ENCODE data around the gene TMEM132D.

The TMEM132D gene

DNA sequence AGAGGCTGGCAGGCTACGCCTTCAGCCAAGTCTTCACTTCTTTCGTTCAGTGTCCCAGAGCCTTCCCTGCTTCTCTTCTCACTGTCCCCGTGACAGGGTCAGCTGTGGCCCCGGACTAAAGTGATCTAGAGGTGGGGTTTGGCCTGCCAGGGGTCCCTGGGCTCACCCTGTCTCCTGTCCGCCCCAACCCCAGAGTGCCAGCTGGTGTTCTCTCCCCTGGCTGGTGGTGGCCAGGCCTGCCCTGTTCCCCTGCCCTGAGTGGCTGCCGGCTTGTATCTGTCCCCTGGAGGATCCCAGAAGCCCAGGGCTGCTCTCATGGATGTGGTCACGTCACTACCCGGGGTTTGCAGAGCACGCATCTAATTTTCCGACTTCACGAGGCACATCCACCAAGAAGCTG, 753.1 kb downstream of the TMEM132D start:
- TF ChIP-seq, protein P1, sequence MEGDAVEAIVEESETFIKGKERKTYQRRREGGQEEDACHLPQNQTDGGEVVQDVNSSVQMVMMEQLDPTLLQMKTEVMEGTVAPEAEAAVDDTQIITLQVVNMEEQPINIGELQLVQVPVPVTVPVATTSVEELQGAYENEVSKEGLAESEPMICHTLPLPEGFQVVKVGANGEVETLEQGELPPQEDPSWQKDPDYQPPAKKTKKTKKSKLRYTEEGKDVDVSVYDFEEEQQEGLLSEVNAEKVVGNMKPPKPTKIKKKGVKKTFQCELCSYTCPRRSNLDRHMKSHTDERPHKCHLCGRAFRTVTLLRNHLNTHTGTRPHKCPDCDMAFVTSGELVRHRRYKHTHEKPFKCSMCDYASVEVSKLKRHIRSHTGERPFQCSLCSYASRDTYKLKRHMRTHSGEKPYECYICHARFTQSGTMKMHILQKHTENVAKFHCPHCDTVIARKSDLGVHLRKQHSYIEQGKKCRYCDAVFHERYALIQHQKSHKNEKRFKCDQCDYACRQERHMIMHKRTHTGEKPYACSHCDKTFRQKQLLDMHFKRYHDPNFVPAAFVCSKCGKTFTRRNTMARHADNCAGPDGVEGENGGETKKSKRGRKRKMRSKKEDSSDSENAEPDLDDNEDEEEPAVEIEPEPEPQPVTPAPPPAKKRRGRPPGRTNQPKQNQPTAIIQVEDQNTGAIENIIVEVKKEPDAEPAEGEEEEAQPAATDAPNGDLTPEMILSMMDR (conservative IDR thresholded peaks at IDR 0.05; ENCODE audit: control insufficient read depth, insufficient read depth, low read depth, low read length), result no peak
- no peak for DNase-seq (ENCODE audit: low read depth)
- H3K4me3 ChIP-seq (ENCODE audit: control insufficient read depth, low read depth, low read length), result no peak overlapping the region

DNA sequence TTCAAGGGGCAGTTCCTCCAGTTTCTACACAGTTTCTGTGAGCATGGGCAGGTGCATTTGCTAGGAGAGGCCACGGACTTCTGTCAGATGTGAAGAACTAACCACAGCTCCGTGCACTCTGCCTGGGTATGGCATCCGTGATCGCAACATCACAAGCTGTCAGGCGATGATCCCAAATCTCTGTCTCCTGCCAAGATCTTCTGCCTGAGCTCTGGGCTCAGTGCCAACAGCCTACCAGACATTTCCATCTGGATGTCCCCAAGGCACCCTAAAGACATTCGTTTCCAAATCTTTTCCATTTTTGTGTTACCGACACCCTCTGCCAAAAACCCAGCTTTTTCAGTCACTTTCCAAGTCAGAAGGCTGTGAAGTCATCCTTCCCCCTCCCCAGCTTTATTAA, 758.4 kb downstream of the TMEM132D start:
- DNase-seq (ENCODE audit: low read depth), result no peak
- TF ChIP-seq, protein P1 (conservative IDR thresholded peaks at IDR 0.05; ENCODE audit: control insufficient read depth, insufficient read depth, low read depth, low read length), result no peak
- no peak overlapping the region for H3K4me3 ChIP-seq (ENCODE audit: control insufficient read depth, low read depth, low read length)

DNA sequence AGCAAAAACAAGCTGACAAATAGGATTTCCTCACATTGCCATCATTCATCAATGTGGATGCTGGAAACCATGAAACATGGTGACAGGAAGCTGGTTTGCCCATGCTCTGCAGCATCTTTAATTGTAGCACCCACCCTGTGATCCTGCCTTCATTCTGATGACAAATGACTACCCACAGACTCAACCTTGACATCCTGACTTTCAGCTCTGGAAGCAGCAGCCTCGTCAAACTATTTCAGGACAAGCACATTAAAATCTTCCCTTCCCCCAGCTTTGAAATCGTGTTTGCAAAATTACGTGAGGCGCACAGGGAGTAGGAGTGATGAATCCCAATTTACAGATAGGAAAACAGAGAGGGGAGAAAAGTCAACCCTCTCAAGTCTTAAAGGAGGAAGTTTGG, 765.0 kb downstream of the TMEM132D start:
- H3K4me3 ChIP-seq (ENCODE audit: control insufficient read depth, low read depth, low read length), result no peak overlapping the region
- DNase-seq (ENCODE audit: low read depth), result no peak
- TF ChIP-seq, protein P1 (conservative IDR thresholded peaks at IDR 0.05; ENCODE audit: control insufficient read depth, insufficient read depth, low read depth, low read length), result no peak

DNA sequence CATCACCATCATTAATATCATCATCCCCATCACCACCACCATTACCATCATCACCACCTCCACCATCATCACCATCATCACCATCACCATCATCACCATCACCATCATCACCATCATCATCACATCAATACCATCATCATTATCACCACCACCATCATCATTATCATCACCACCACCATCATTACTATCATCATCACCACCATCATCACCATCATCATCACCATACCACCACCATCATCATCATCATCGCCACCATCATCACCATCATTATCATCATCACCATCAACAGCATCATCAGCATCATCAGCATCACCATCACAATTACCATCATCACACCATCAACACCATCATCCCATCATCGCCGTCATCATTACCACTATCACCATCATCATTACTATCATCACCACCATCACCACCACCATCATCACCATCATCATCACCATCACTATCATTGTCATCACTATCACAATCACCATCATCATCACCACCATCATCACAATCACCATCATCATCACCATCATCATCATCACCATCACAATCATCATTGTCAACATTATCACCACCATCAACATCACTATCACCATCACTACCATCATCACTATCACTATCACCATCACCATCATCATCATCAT, 767.0 kb downstream of the TMEM132D start:
- TF ChIP-seq, protein P1 (conservative IDR thresholded peaks at IDR 0.05; ENCODE audit: control insufficient read depth, insufficient read depth, low read depth, low read length), result no peak

DNA sequence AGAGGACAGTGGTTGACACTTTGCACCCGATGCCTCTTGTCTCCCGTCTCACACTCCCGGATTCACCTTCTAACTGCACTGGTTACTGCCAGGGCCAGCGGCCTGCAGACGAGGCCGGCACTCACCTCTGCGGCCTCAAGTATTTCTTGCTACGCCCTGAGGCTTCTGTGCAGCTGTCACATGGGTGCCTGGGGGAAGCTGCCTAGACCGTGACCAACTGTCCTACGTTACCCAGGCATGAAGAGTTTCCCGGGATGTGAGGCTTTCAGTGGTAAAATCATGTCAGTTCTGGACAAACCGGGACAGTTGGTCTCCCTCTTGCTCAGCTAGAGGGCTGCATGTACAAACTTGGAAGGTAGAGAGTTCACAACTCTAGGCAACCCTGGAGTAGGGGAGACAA, 776.1 kb downstream of the TMEM132D start:
- H3K4me3 ChIP-seq (ENCODE audit: control insufficient read depth, low read depth, low read length), result no peak overlapping the region
- TF ChIP-seq, protein P1 (conservative IDR thresholded peaks at IDR 0.05; ENCODE audit: control insufficient read depth, insufficient read depth, low read depth, low read length), result no peak
- no peak for DNase-seq (ENCODE audit: low read depth)

More for the DNA sequence above, 767.0 kb downstream of the TMEM132D start:
- H3K4me3 ChIP-seq (ENCODE audit: control insufficient read depth, low read depth, low read length), result no peak overlapping the region
- DNase-seq (ENCODE audit: low read depth), result no peak

DNA sequence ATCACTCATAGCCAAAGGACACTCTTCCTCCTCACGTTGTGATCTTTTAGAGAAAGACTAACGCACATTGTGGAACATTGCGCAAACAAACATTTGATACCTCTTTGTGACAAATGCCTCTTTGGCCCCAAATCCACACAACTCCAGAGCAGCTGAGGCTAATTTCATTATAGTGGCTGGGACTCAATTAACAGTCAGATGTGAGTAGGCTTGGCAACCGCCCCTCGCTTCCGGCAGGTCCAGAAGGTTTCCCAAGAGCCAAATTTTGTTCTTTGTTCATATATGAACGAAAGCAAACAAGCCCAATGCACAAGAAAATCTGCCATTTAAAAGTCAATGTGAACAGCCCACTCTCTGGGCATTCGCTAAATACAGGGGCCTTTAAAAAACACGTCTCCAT, 776.6 kb downstream of the TMEM132D start:
- DNase-seq (ENCODE audit: low read depth), result no peak
- no peak overlapping the region for H3K4me3 ChIP-seq (ENCODE audit: control insufficient read depth, low read depth, low read length)
- TF ChIP-seq, protein P1 (conservative IDR thresholded peaks at IDR 0.05; ENCODE audit: control insufficient read depth, insufficient read depth, low read depth, low read length), result no peak

DNA sequence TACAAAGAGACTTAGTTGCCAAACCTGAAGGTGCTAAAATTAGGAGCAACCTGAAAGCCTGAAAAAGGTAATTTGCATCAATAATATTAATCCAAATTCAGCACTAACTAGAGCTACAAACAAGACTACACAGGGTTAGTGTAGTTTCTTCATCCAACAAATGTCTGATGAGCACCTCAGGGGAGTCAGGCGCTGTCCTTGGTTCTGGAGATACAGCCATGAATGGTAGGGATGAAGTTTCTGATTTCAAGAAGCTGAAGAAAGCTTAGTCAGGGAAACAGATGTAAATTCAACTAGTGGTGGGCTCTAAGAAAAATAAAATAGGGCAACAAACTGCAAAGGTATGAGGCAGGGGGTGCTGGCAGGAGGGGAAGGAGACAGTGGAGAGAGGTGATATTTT, 784.3 kb downstream of the TMEM132D start:
- H3K4me3 ChIP-seq (ENCODE audit: control insufficient read depth, low read depth, low read length), result no peak overlapping the region
- no peak for DNase-seq (ENCODE audit: low read depth)
- TF ChIP-seq, protein P1 (conservative IDR thresholded peaks at IDR 0.05; ENCODE audit: control insufficient read depth, insufficient read depth, low read depth, low read length), result no peak

Data from fibroblast of mammary gland (primary cell).